CD4-positive, alpha-beta memory T cell (primary cell): ENCODE data around the gene HDHD2. TPM values are rescaled to one million over a fixed set of nuclear protein-coding genes. Genes with fewer than 3 reads are reported as not detected.

Experiments used
- CTCF ChIA-PET: fragments of 350-600 bp; sonication (Branson Sonifier 250); formaldehyde crosslinking; loops from one replicate; lab custom pipeline; 2021; ENCODE audit warnings: inconsistent platforms; ENCODE audit not compliant: partially characterized antibody; lab: Charles Lee
- POLR2A ChIA-PET: fragments of 350-600 bp; sonication (Branson Sonifier 250); formaldehyde crosslinking; loops from one replicate; lab custom pipeline; 2021; ENCODE audit not compliant: partially characterized antibody; lab: Charles Lee
- DNase-seq, 5 donors: peaks; one replicate each; pipeline versions ENCODE4 v3.0.0 to v3.0.0-alpha.2; 2020 to 2022; ENCODE audit warnings: mixed read lengths in 1 of 5
- H3K27ac ChIP-seq: one replicate; pipeline ENCODE4 v1.7.0; 2013; ENCODE audit warnings: low read depth, low read length
- H3K27me3 ChIP-seq: 2 replicates; pipeline ENCODE4 v1.7.0; 2013; ENCODE audit warnings: mild to moderate bottlenecking, low read length, moderate library complexity; ENCODE audit not compliant: insufficient read depth
- H3K36me3 ChIP-seq: 2 replicates; pipeline ENCODE4 v1.7.0; 2013; ENCODE audit warnings: mild to moderate bottlenecking, low read length, moderate library complexity; ENCODE audit not compliant: insufficient read depth
- H3K4me1 ChIP-seq: 2 replicates; pipeline ENCODE4 v1.7.0; 2013; ENCODE audit warnings: mild to moderate bottlenecking, low read length, moderate library complexity; ENCODE audit not compliant: insufficient read depth
- H3K4me3 ChIP-seq, 2 donors: one replicate each; pipeline ENCODE4 v1.7.0; 2013; ENCODE audit warnings: low read length in 2 of 2, mild to moderate bottlenecking in 1 of 2
- H3K9me3 ChIP-seq, 2 donors: one replicate each; pipeline ENCODE4 v1.7.0; 2013; ENCODE audit warnings: low read length in 2 of 2, control low read depth in 1 of 2; ENCODE audit not compliant: control insufficient read depth in 1 of 2
- H3K27ac Mint-ChIP-seq, 7 donors: one replicate each; pipeline ENCODE4 v1.8.0; 2020 to 2021; ENCODE audit warnings: mixed read lengths in 7 of 7, mild to moderate bottlenecking in 6 of 7, inconsistent platforms in 3 of 7, moderate library complexity in 3 of 7
- H3K27me3 Mint-ChIP-seq, 2 donors: one replicate each; pipeline ENCODE4 v1.8.0; 2020 to 2021; ENCODE audit warnings: mixed read lengths in 2 of 2
- H3K36me3 Mint-ChIP-seq, 2 donors: one replicate each; pipeline ENCODE4 v1.8.0; 2020 to 2021; ENCODE audit warnings: mixed read lengths in 2 of 2, inconsistent platforms in 1 of 2, mild to moderate bottlenecking in 1 of 2
- H3K4me1 Mint-ChIP-seq, 4 donors: one replicate each; pipeline ENCODE4 v1.8.0; 2020 to 2021; ENCODE audit warnings: mixed read lengths in 4 of 4, mild to moderate bottlenecking in 1 of 4
- H3K4me3 Mint-ChIP-seq, 8 donors: one replicate each; pipeline ENCODE4 v1.8.0; 2020 to 2021; ENCODE audit warnings: mixed read lengths in 8 of 8, mild to moderate bottlenecking in 7 of 8, moderate library complexity in 6 of 8, inconsistent platforms in 3 of 8
- H3K9me3 Mint-ChIP-seq, 8 donors: one replicate each; pipeline ENCODE4 v1.8.0; 2020 to 2021; ENCODE audit warnings: mixed read lengths in 8 of 8, mild to moderate bottlenecking in 5 of 8, inconsistent platforms in 3 of 8, moderate library complexity in 1 of 8
- intact Hi-C: fragments of 100-400 bp; cut with micrococcal nuclease; formaldehyde crosslinking; loops from one replicate; pipeline ENCODE4 v1.15.1; 2023
- polyA plus RNA-seq, 2 donors: library from polyadenylated mRNA; unstranded; fragments of 300-500 nt; fragmentation: Illumina TruSeq; gene quantifications; one replicate each; pipeline ENCODE4 v1.2.3, GENCODE V29; 2021
- total RNA-seq, 2 experiments: library from RNA; stranded (reverse); gene quantifications; one replicate each; pipeline ENCODE4 v1.2.3, GENCODE V29; 2021

The HDHD2 gene
- total and polyA plus RNA-seq, 4 experiments from 2014 or later, result 34.2 to 62.6 (median 38.5) TPM

- H3K36me3 ChIP-seq, result peaks cover 7% of the 10 kb centered on the region
- H3K27me3 ChIP-seq, result no peaks in the 10 kb centered on the region
- POLR2A ChIA-PET, result no interaction called here
- no peak overlapping the region for H3K4me3 Mint-ChIP-seq
- intact Hi-C loops, result no loop called here
- no peaks in the 10 kb centered on the region for H3K4me1 ChIP-seq
- H3K4me1 Mint-ChIP-seq, result peaks cover 0 to 6% (median 5%) of the 10 kb centered on the region in 4 donors
- no peaks in the 10 kb centered on the region for H3K9me3 ChIP-seq
- no peak overlapping the region for H3K4me3 ChIP-seq
- no peak overlapping the region for H3K27ac ChIP-seq
- no peak for DNase-seq
- H3K27me3 Mint-ChIP-seq, result no peaks in the 10 kb centered on the region
- H3K36me3 Mint-ChIP-seq, result peaks cover 28 to 57% of the 10 kb centered on the region in 2 donors
- no peaks in the 10 kb centered on the region for H3K9me3 Mint-ChIP-seq
- CTCF ChIA-PET, result no interaction called here
- H3K27ac Mint-ChIP-seq, result no peak overlapping the region
Observed at GRCh38 chr18:47118981-47119380, 31.3 kb downstream of the HDHD2 start.

- no peak overlapping the region for H3K27ac ChIP-seq
- Mint-ChIP-seq H3K4me3 (no peak overlapping the region), H3K4me1 (peaks cover 0 to 1% (median 0%) of the 10 kb centered on the region in 4 donors), H3K27me3 (no peaks in the 10 kb centered on the region), H3K27ac (peak overlapping the region in 1 of 7 donors; percentile 55), H3K36me3 (peaks cover 49 to 69% of the 10 kb centered on the region in 2 donors), H3K9me3 (no peaks in the 10 kb centered on the region)
- POLR2A ChIA-PET, result no interaction called here
- no peak for DNase-seq
- no peaks in the 10 kb centered on the region for H3K9me3 ChIP-seq
- intact Hi-C loops, result no loop called here
- CTCF ChIA-PET, result interaction anchor here (2.7 to 5.0 kb wide), 2 partner anchors 14 to 89 kb away, joined by 11 to 25 read pairs; no protein-coding TSS in a partner anchor
- H3K36me3 ChIP-seq, result peaks cover 32% of the 10 kb centered on the region
- H3K27me3 ChIP-seq, result no peaks in the 10 kb centered on the region
- no peaks in the 10 kb centered on the region for H3K4me1 ChIP-seq
- H3K4me3 ChIP-seq, result no peak overlapping the region
Observed at GRCh38 chr18:47115205-47115604, 35.1 kb downstream of the HDHD2 start.

GRCh38 chr18:47113796-47114540 lies 36.3 kb downstream of the HDHD2 start:
- no peak for DNase-seq
- H3K27ac Mint-ChIP-seq, result peak overlapping the region in 1 of 7 donors; percentile 70
- intact Hi-C loops, result no loop called here
- no peaks in the 10 kb centered on the region for H3K27me3 Mint-ChIP-seq
- no peak overlapping the region for H3K4me3 Mint-ChIP-seq
- H3K36me3 ChIP-seq, result peaks cover 34% of the 10 kb centered on the region
- peaks cover 52 to 60% of the 10 kb centered on the region in 2 donors for H3K36me3 Mint-ChIP-seq
- ChIA-PET CTCF (interaction anchor here (1.1 to 5.0 kb wide), 4 partner anchors 12 to 635 kb away, joined by 3 to 25 read pairs (median 9); no protein-coding TSS in a partner anchor), POLR2A (no interaction called here)
- no peaks in the 10 kb centered on the region for H3K9me3 ChIP-seq
- H3K27me3 ChIP-seq, result no peaks in the 10 kb centered on the region
- no peak overlapping the region for H3K27ac ChIP-seq
- H3K4me1 Mint-ChIP-seq, result no peaks in the 10 kb centered on the region
- H3K4me1 ChIP-seq, result no peaks in the 10 kb centered on the region
- no peaks in the 10 kb centered on the region for H3K9me3 Mint-ChIP-seq
- no peak overlapping the region for H3K4me3 ChIP-seq

GRCh38 chr18:47110492-47111274 lies 39.6 kb downstream of the HDHD2 start:
- Histone ChIP-seq H3K36me3 (peaks cover 40% of the 10 kb centered on the region), H3K4me1 (no peaks in the 10 kb centered on the region), H3K27me3 (no peaks in the 10 kb centered on the region), H3K4me3 (no peak overlapping the region), H3K27ac (no peak overlapping the region), H3K9me3 (no peaks in the 10 kb centered on the region)
- POLR2A ChIA-PET, result no interaction called here
- CTCF ChIA-PET, result interaction anchor here (1.0 to 5.0 kb wide), 6 partner anchors 9 to 644 kb away, joined by 4 to 25 read pairs (median 4); no protein-coding TSS in a partner anchor
- intact Hi-C loops, result no loop called here
- no peaks in the 10 kb centered on the region for H3K27me3 Mint-ChIP-seq
- no peaks in the 10 kb centered on the region for H3K9me3 Mint-ChIP-seq
- peaks cover 62 to 79% of the 10 kb centered on the region in 2 donors for H3K36me3 Mint-ChIP-seq
- no peaks in the 10 kb centered on the region for H3K4me1 Mint-ChIP-seq
- DNase-seq, result no peak
- no peak overlapping the region for H3K4me3 Mint-ChIP-seq
- peak overlapping the region in 1 of 7 donors; percentile 82 for H3K27ac Mint-ChIP-seq

GRCh38 chr18:47109720-47110119 lies 40.6 kb downstream of the HDHD2 start:
- no peak for DNase-seq
- Histone ChIP-seq H3K27me3 (no peaks in the 10 kb centered on the region), H3K9me3 (no peaks in the 10 kb centered on the region), H3K4me3 (no peak overlapping the region), H3K36me3 (peaks cover 33% of the 10 kb centered on the region), H3K4me1 (no peaks in the 10 kb centered on the region), H3K27ac (no peak overlapping the region)
- no peak overlapping the region for H3K4me3 Mint-ChIP-seq
- CTCF ChIA-PET, result interaction anchor here (1.6 kb wide), 1 partner anchor 8 kb away, joined by 7 read pairs; no protein-coding TSS in a partner anchor
- POLR2A ChIA-PET, result no interaction called here
- intact Hi-C loops, result no loop called here
- no peaks in the 10 kb centered on the region for H3K4me1 Mint-ChIP-seq
- H3K9me3 Mint-ChIP-seq, result no peaks in the 10 kb centered on the region
- peaks cover 55 to 73% of the 10 kb centered on the region in 2 donors for H3K36me3 Mint-ChIP-seq
- H3K27me3 Mint-ChIP-seq, result no peaks in the 10 kb centered on the region
- peak overlapping the region in 5 of 7 donors; percentile 32 to 82 (median 63) for H3K27ac Mint-ChIP-seq

- H3K27me3 ChIP-seq, result no peaks in the 10 kb centered on the region
- H3K36me3 Mint-ChIP-seq, result peaks cover 51 to 68% of the 10 kb centered on the region in 2 donors
- ChIA-PET CTCF (interaction anchor here (1.6 kb wide), 1 partner anchor 96 kb away, joined by 6 read pairs; no protein-coding TSS in a partner anchor), POLR2A (no interaction called here)
- DNase-seq, result no peak
- H3K9me3 ChIP-seq, result no peaks in the 10 kb centered on the region
- H3K27me3 Mint-ChIP-seq, result no peaks in the 10 kb centered on the region
- no peak overlapping the region for H3K27ac Mint-ChIP-seq
- H3K36me3 ChIP-seq, result peaks cover 33% of the 10 kb centered on the region
- no peaks in the 10 kb centered on the region for H3K4me1 Mint-ChIP-seq
- intact Hi-C loops, result no loop called here
- no peaks in the 10 kb centered on the region for H3K4me1 ChIP-seq
- H3K27ac ChIP-seq, result no peak overlapping the region
- H3K4me3 ChIP-seq, result no peak overlapping the region
- H3K4me3 Mint-ChIP-seq, result no peak overlapping the region
- H3K9me3 Mint-ChIP-seq, result no peaks in the 10 kb centered on the region
Observed at GRCh38 chr18:47108998-47109405, 41.3 kb downstream of the HDHD2 start.

GRCh38 chr18:47108373-47108772 lies 41.9 kb downstream of the HDHD2 start:
- no peak overlapping the region for H3K4me3 ChIP-seq
- no peaks in the 10 kb centered on the region for H3K4me1 ChIP-seq
- H3K4me3 Mint-ChIP-seq, result no peak overlapping the region
- DNase-seq, result no peak
- peak overlapping the region in 1 of 7 donors; percentile 44 for H3K27ac Mint-ChIP-seq
- no peaks in the 10 kb centered on the region for H3K9me3 ChIP-seq
- H3K36me3 ChIP-seq, result peaks cover 33% of the 10 kb centered on the region
- intact Hi-C loops, result no loop called here
- H3K27me3 ChIP-seq, result no peaks in the 10 kb centered on the region
- H3K27ac ChIP-seq, result no peak overlapping the region
- H3K36me3 Mint-ChIP-seq, result peaks cover 46 to 62% of the 10 kb centered on the region in 2 donors
- ChIA-PET CTCF (interaction anchor here (1.6 kb wide), 1 partner anchor 96 kb away, joined by 6 read pairs; no protein-coding TSS in a partner anchor), POLR2A (no interaction called here)
- no peaks in the 10 kb centered on the region for H3K9me3 Mint-ChIP-seq
- no peaks in the 10 kb centered on the region for H3K27me3 Mint-ChIP-seq
- H3K4me1 Mint-ChIP-seq, result no peaks in the 10 kb centered on the region
